ENCODE measurements around the gene SPAM1.
"Not testable (repeated sequence)": the region's sequence is repeated elsewhere in the genome, so short reads cannot be mapped to it uniquely, and the experiment has no call there.

SPAM1 gene, protein sequence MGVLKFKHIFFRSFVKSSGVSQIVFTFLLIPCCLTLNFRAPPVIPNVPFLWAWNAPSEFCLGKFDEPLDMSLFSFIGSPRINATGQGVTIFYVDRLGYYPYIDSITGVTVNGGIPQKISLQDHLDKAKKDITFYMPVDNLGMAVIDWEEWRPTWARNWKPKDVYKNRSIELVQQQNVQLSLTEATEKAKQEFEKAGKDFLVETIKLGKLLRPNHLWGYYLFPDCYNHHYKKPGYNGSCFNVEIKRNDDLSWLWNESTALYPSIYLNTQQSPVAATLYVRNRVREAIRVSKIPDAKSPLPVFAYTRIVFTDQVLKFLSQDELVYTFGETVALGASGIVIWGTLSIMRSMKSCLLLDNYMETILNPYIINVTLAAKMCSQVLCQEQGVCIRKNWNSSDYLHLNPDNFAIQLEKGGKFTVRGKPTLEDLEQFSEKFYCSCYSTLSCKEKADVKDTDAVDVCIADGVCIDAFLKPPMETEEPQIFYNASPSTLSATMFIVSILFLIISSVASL

DNA sequence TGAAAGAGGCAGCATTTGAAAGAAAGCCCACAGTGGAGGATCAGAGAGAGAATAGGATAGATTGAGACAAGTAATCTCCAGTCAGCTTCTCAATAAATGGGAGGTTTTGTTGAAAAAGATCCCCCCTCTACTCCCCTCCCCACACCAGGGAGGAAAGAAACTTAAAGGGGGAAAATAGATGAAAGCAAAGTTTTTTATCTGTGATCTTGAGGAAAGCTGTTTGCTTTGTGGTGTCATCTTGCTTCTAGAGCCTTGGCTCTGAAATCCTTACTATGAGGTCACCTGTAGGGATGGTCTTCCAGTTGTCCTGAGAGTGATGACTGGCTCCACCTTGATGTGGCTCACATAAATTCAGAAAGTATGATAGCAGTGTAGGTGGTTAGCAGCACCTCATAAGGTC, at the start of gene SPAM1:
Gene SPAM1 (plus strand): TSS at position 301 of the 400 bp plus-strand sequence. CDS start 28,330 bp downstream, outside the sequence.
- DNase-seq, result no peak

DNA sequence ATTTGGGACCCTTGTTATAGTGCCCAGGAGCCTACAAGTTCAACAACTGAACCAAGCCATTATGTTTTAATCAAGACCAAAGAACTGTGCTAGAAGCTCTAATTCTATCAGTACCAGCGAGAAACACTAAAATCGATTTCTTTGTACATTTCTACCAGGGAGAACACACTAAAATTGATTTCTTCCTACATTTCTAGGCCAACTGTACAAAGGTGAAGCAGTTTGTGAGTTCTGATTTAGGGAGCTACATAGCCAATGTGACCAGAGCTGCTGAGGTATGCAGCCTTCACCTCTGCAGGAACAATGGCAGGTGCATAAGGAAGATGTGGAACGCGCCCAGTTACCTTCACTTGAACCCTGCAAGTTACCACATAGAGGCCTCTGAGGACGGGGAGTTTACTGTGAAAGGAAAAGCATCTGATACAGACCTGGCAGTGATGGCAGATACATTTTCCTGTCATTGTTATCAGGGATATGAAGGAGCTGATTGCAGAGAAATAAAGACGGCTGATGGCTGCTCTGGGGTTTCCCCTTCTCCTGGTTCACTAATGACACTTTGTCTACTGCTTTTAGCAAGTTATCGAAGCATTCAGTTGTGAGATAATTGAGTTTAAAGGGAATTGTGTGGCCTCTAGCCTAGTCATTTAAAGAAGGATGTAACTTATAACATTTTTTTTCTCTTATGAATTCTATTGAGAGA, 48.3 kb upstream of the SPAM1 start:
- DNase-seq, result no peak

DNA sequence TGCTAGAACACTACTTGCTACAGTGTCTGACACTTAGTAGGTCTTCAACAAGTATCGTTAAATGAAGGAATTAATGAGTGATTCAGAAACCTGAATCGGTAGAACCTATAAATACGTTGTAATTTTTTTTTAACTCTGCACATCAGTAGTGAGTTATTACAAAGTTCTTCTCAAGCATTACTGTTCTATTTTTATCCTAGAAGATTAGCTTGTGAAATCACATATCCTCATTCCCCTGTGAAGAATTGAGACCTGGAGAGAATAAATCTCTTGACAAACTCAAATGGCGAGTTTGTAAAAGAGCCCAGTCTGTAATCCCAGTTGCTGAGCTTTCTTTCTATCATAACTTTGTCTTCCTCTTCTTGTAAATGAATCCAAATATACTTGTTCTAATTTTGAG, 45.4 kb upstream of the SPAM1 start:
- DNase-seq, result no peak

DNA sequence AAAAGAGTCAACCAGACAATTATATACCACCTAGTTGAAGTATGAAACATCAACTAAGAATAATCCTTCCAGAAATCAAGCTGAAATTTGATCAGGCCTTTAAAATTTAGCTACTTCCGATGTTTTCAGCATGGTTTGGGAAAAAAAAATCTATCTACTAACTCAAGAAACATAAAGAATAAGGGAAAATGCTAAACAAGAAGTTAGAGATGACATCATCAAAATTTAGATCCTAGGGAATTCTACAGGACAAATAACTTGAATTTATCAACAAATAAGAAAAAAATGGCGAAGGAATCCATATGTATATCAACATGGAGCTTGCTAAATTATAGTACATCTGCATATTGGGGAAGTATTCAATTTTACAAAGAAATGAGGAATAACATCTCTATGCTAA, 43.7 kb upstream of the SPAM1 start:
- DNase-seq, result no peak

DNA sequence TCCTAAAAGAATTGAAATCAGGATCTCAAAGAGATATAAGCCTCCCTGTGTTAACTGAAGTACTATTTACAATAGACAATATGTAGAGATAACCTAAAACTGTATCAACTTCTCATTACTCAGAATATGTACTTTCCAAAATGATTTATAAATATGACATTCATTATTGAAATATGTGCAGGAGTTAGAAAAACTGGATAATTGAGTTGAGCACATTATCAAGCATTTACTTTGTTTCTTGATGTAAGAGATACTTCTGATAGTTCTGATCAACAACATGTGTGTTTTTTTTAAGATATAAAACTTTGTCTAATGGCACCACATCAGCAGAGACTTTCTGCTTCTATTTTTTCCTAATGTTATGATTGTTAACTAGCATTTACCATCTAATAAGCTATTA, 41.9 kb upstream of the SPAM1 start:
- no peak for DNase-seq

DNA sequence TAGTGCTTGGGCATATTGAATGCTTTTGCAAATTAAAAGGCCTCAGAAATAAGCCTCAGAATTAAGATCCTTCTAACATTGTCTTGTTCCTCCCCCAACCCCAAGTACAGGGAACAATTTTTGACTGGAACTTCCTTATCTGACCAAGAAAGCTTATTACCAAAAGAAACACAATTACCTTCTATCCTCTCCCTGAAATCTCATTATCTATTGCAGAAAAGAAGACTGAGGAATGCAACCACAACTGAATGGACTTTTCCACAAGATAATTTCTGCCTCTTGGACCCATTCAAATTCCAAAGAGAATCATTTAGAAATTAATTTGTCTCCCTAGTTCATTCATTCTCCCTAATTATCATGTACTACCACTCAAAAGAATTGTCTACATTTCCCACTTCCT, 36.8 kb upstream of the SPAM1 start:
- DNase-seq, result no peak

DNA sequence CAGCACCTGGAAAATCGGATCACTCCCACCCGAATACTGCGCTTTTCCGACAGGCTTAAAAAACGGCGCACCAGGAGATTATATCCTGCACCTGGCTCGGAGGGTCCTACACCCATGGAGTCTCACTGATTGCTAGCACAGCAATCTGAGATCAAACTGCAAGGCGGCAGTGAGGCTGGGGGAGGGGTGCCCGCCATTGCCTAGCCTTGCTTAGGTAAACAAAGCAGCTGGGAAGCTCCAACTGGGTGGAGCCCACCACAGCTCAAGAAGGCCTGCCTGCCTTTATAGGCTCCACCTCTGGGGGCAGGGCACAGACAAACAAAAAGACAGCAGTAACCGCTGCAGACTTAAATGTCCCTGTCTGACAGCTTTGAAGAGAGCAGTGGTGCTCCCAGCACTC, 30.3 kb upstream of the SPAM1 start:
- not testable (repeated sequence) for DNase-seq

DNA sequence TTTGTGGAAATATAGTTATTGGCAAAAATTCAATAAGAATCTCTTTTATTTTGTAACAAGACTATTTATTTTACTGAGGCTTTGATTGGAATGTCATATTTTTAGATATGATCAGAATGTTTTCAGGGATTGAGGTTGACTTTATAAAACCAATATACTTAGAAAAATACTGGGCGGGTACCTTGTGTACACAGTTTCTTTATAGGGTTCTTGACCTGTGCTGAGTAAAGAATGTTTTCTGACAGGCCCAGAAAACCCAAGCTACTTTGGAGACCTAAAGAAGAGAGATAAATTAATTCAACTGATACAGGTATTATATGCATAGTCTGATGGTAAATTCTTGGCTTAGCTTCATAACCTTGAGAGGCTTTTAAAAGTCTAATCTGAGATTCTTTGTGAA, 23.9 kb upstream of the SPAM1 start:
- DNase-seq, result no peak

DNA sequence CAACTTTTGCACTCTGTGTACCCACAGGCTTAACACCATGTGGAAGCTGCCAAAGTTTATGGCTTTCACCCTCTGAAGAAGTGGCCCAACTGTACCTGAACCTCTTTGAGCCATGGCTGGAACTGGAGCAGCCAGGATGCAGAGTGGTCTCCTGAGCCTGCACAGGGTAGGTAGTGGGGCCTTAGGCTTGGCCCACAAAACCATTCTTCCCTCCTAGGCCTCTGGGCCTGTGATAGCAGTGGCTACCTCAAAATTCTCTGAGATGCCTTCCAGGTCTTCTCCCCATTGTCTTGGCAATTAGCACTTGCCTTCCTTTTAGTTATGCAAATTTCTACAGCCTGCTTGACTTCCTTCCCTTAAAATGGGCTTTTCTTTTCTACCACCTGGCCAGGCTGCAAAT, 19.3 kb upstream of the SPAM1 start:
- DNase-seq, result no peak

DNA sequence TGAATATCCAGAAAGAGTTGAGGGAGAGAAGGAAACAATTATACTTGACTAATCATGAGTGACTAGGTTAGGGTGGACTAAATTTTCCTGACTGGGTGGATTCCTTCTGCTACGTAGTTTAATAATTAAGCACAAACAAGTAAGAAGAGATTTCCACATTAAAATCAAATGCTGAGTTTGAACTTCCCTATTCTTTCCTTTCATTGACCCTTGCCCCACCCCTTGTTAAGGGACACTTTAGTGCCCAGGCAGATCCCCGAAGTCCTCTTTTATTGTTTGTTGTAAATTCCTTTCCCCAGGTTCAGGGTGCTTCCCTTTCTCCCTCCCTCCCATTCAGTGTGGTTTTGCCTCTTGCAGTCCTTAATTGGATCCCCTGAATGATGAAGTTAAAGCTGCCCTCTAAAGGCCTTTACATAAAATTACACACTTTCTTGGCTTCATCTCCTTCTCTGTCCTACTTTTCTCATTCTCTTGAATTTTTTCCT, 8.8 kb upstream of the SPAM1 start:
- DNase-seq, result no peak

DNA sequence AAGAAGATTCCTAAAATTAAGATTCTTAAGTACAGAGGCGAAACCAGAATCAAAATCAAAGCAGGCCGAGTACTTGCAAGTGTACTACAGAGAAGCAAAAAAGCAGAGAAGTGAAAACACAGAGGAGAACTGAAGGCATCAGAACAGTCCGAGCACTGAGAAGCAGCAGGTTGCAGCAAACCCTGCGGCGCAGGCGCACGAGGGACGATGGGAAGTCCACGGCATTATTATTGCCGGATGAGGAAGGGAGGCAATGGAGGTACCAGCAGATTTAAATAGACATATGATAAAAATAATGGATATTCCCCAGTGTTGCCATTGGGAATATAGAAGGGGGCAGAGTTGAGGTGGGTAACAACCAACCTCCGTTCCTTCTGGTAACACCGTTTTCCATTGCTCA, 7.2 kb upstream of the SPAM1 start:
- DNase-seq, result no peak

DNA sequence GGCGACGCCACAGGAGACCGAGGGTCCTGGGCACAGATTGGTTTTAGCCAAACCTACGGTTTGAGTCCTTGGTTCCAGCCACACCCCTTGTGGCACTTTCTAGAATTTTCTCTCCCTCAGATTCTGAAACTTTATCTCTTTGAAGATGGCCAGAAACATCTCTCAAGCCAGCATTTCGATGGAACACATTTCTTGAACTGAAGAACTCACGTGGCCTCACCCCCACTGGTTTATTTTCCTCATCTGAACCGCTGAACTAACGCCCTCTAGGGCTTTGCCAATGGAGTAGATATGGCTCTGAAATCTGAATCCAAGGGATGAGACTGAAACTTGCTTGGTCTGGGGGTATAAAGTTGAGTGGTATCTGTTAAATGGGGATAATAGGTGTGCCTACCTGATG, 6.7 kb upstream of the SPAM1 start:
- no peak for DNase-seq

DNA sequence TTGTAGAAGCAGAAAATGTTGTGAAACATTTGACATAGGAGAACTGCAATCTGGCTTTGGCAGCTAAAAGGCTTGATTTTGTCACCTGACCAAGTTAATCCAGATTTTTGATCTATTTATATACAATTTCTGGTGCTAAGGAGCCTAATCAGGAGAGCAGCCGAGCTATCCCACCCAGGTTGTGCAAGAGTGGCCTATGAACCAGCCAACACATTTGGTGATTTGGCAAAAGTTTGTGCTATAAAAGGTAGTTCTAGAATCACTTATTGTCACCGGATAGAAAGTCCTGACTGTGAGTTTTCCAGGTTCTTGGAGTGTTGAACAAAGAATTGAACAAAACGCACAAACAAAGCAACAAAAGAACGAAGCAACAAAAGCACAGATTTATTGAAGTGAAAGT, 1.4 kb upstream of the SPAM1 start:
- no peak for DNase-seq

DNA sequence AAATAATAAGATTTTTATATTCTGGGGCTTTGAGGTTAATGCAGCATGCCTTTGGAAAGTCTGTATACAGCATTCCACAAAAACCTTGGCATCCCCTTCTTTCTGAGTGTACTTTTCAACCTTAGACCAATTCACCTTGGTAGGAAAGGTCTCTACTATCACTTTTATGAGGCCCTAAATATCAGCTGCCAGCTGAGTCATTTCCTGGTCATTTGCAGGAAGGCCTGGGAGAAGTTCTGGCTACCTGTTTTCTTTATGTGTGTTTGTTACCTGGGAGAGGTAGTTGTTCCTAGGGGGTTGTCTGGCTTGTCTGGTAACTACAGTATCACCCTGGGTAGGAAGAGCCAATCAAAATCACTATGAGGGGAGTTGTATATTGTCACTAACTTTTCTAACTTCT, 4.1 kb downstream of the SPAM1 start:
- DNase-seq, result no peak

DNA sequence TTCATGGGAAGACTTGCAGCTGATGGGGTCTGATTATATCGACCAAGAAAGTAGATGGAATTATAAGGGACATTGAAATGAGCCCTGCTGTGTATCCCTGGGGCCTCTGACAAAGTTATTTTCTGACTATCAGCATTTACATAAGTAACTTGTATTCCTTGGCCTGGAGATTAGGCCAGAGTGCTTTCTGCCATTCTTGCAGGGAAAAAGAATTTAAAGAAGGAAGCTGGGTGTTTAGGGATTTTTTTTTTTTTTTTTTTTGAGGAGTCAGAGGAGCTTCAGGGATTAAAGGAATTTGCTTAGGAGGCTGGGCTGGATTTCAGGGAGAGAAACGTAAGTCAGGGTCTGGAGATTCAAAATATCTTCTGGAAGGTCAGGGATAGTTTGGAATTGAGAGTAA, 4.6 kb downstream of the SPAM1 start:
- DNase-seq, result no peak

DNA sequence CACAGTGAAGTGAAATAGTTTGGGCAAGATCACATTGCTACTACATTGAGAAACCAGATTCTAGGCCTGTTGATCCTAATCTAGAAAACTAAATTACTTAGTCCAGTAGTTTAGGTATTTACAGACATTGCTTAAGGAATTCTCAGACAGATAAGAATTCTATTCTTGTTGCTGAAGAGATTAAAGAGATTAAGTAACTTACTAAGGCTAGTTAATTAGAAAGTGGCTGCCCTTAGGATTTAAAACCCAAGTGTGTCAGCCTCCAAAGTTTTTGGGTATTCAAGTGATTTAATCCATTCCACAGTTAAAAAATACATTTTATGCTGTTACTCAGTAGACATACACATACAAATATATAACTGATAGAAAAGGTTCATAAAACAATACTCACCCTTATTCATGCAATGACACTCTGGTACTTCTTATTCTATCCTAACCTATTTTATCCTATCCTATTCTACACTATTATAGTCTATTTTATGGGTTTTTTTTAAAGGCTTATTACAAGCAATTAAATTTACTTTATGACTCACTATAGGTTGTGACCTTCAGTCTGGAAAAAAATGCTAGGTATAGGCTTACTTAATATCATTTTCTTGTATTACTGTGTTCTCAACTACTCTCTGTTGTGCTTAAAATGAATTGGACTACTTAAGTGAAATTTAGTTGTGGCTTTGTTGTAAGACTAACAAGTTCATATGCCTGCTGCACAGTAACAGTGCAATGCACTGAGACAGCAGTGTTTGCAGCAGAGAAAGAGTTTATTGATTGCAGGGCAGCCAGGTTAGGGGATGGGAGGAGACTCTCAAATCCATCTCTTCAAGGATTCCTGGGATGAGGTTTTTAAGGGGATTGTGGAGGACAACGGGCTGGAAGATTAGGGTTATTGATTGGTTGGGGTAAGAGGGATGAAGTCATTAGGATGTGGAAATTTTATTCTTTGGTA, 10.7 kb downstream of the SPAM1 start:
- DNase-seq, result no peak

DNA sequence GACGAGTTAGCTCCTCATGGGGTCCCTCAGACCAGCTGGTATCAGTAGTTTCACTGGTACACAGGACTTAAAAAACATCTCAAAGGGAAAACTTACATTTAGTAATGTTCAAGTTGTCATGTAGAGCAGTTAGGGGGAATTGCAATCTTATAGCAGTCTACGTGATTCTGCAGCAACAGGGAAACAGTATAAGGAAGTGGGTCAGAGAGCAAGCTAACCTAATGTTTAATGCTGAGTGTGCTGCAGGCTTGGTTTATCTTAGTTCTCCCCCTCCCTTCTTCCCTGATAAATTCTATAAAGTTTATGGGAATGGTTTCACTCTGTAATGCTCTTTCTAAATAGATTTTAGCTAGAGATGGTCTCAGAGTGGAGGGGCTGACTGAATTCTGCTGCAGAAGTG, 11.3 kb downstream of the SPAM1 start:
- no peak for DNase-seq

DNA sequence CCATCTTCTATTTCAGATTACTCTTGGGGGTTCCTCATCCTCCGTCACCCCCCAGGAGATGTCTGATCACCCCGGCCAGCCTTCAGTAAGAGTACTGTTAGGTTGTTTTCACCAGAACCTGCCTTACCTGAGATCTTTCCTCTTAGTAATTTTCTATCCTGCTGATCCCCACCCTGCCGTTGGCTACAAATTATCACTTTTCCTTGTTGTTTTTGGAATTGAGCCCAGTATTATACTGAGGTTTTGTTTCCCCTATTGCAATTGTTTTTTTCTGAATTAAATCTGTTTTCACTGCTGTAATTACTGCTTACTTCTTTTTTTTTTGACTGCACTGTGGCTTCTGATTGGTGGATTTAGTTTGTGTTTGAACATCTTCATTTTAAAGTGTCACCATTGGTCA, 14.7 kb downstream of the SPAM1 start:
- no peak for DNase-seq

DNA sequence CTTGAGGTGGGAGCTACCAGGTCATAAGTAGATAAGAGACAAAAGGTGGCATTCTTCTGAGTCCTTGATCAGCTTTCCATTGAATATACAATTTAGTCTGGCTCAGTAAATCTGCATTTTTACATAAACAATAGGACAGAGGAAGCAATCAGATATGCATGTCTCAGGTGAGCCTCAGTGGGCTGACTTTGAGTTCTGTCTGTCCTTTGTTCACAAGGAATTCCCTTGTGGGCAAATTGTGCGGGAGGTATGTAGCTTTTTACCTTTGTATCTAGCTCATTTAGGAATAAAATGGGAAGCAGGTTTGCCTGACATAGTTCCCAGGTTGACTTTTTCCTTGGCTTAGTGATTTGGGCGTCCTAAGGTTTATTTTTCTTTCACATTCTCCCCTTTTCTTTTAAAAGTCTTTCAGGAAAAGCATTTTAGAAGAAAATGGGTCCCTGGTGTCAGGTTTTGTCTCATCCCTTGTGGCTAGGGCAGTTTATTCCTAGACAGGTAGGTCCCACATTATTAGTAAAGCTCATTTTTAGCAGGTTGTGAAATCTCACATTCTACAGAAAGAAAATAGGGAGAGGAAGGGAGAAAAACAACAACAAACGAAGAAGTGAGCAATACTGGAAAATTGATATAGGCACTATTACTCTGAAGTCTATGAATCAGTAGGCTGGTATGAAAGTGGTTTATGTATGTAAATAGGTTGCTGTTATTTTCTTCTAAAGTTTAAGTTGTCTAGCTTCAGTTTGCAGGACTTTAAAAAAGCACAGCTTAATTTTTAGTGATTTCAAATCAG, 16.5 kb downstream of the SPAM1 start:
- DNase-seq, result no peak

DNA sequence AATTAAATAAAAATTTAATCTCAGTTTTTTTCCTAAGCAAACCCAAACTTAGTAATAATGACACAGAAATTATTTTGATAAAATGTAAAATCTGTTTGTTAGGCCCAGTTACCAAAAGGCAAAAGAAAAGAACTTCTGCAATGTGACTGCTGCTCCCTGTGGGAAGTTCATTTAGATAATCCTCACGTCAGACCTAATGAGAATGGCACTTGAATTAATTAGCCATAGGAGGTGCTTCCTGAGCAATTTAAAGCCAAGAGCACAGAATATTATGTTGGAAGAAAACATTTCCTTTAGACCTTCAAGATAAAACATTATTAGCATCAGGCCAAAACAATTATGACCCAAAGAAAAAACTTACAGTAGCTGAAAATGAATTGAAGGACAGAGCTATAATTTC, 19.4 kb downstream of the SPAM1 start:
- no peak for DNase-seq

DNA sequence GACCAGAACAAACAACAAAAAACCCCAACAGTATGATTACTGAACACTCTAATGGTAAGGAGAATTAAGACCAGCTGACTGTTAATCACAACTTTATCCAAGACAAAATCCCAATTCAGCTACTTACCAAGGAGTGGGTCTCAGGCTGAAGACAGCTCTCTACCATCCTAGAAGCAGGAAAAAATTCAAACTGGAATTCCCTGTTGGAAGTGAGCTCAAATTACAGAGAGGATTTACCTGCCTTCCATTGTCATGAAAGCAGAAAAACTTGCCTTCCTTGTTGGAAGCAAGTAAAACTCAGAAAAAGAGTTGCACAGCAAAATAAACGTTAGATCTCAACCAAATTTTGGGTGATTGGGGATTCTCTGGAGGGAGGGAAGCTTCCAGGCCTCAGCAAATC, 20.9 kb downstream of the SPAM1 start:
- DNase-seq, result no peak

DNA sequence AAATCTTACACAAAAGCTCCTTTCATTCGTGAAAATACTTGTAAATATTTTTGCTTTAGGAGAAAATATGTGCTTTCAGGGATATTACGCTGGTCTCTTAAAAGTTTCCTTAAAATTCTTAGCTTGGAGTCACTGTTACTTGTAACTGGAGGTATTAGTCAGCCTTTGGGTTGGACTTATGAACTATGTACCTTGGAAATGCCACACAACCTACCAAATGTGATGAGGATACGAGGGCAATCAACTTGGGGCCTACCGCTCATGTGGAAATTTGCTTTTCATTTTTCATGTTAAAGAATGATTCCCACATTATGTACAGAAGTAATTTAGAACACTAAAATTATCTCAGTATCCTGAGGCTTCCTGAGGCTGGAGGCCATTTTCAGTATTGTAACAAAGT, 23.1 kb downstream of the SPAM1 start:
- no peak for DNase-seq
